SU-DHL-6 (cell line): ENCODE data around the gene CYTH4.

Experiments
- CTCF ChIP-seq: fragments of 200-600 bp; sonication (generic); IDR thresholded peaks from one replicate; pipeline ENCODE4 v1.5.1; 2017; ENCODE audit warnings: antibody characterized with exemption, mild to moderate bottlenecking, low read length, moderate library complexity; ENCODE audit not compliant: insufficient read depth, poor library complexity, severe bottlenecking
- EZH2phosphoT487 ChIP-seq: fragments of 200-600 bp; sonication (generic), shearing (Covaris generic); conservative IDR thresholded peaks from 2 replicates; pipeline ENCODE4 v1.6.1; 2018; ENCODE audit warnings: mild to moderate bottlenecking, antibody characterized with exemption, low read length, moderate library complexity, mixed read lengths

- TF ChIP-seq CTCF (no peak), EZH2phosphoT487 (no peak)
Measured at GRCh38 chr22:37330200-37331033, 48.1 kb downstream of the CYTH4 start.
